Nephron (organoid): ENCODE measurements around the gene PCED1B.
"Not testable (repeated sequence)": the region's sequence is repeated elsewhere in the genome, so short reads cannot be mapped to it uniquely, and the experiment has no call there.

Experiments
- H3K27ac Mint-ChIP-seq, 3 experiments: 2 replicates each; pipeline ENCODE4 v1.8.0; 2020; ENCODE audit warnings: mixed read lengths in 3 of 3, mild to moderate bottlenecking in 2 of 3, moderate library complexity in 1 of 3
- H3K27me3 Mint-ChIP-seq: 2 replicates; pipeline ENCODE4 v1.8.0; 2021; ENCODE audit warnings: low read depth, mild to moderate bottlenecking, moderate library complexity, mixed read lengths
- H3K36me3 Mint-ChIP-seq: 2 replicates; pipeline ENCODE4 v1.8.0; 2020; ENCODE audit warnings: low read depth, mixed read lengths
- H3K4me1 Mint-ChIP-seq: 2 replicates; pipeline ENCODE4 v1.8.0; 2020; ENCODE audit warnings: mixed read lengths
- H3K4me3 Mint-ChIP-seq, 3 experiments: 2 replicates each; pipeline ENCODE4 v1.8.0; 2020; ENCODE audit warnings: mild to moderate bottlenecking in 3 of 3, mixed read lengths in 3 of 3, moderate library complexity in 2 of 3
- H3K9me3 Mint-ChIP-seq: 2 replicates; pipeline ENCODE4 v1.8.0; 2020; ENCODE audit warnings: mixed read lengths
- TF ChIP-seq, protein P1 (sequence below), 3 experiments: fragments of 200-600 bp; sonication (generic); IDR thresholded peaks; one replicate each; pipeline ENCODE4 v1.5.0; 2021; ENCODE audit warnings: antibody characterized with exemption in 3 of 3; ENCODE audit not compliant: unreplicated experiment in 3 of 3

Gene PCED1B

DNA sequence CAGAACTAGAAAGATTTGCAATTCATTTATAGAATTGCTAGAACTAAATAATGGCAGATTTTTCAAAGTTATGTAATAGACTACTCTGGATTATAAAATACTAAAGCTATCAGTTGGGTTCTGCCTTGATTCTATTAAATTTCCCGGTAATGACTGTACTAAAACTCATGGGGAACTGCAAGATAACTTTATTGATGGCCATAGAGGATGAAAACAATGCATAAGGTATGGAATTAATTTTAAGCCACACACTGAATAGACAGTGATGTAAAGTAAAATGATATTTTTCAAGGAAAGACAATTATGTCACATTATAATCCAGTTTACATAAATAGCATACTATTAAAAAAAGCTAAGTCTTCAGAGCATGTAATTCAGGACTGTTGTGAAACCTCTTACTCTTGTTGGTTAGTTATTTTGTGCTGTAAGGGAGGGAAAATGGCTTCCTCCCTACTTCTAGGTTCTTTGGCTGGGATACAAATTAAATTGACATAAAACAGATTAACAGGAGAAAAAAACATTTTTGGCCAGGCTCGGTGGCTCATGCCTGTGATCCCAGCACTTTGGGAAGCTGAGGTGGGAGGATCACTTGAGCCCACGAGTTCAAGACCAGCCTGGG is 134.7 kb downstream of the PCED1B start:
- Mint-ChIP-seq H3K27me3 (no peaks in the 10 kb centered on the region), H3K36me3 (no peaks in the 10 kb centered on the region), H3K27ac (peak overlapping the region in 1 of 3 experiments; percentile 39), H3K4me1 (peaks cover 10% of the 10 kb centered on the region), H3K9me3 (no peaks in the 10 kb centered on the region), H3K4me3 (no peak overlapping the region)
- TF ChIP-seq, protein P1, sequence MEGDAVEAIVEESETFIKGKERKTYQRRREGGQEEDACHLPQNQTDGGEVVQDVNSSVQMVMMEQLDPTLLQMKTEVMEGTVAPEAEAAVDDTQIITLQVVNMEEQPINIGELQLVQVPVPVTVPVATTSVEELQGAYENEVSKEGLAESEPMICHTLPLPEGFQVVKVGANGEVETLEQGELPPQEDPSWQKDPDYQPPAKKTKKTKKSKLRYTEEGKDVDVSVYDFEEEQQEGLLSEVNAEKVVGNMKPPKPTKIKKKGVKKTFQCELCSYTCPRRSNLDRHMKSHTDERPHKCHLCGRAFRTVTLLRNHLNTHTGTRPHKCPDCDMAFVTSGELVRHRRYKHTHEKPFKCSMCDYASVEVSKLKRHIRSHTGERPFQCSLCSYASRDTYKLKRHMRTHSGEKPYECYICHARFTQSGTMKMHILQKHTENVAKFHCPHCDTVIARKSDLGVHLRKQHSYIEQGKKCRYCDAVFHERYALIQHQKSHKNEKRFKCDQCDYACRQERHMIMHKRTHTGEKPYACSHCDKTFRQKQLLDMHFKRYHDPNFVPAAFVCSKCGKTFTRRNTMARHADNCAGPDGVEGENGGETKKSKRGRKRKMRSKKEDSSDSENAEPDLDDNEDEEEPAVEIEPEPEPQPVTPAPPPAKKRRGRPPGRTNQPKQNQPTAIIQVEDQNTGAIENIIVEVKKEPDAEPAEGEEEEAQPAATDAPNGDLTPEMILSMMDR (IDR thresholded peaks at IDR 0.05; ENCODE audit: unreplicated experiment in 3 of 3): no peak

DNA sequence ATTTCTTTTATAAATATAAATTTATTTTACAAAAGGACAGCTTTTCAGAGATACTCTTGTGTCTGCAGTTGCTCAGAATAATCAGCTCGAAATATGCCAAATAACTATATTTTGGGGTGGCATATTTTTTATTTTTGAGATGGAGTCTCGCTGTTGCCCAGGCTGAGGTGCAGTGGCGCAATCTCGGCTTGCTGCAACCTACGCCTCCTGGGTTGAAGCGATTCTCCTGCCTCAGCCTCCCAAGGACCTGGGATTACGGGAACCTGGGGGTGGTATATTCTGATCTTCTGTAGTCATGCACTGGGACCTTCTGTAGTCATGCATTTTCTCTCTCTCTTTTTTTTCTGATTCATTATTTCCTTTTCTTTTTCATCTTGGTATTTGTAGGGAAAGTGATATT is 135.3 kb downstream of the PCED1B start:
- H3K36me3 Mint-ChIP-seq: no peaks in the 10 kb centered on the region
- no peaks in the 10 kb centered on the region for H3K9me3 Mint-ChIP-seq
- H3K27me3 Mint-ChIP-seq: no peaks in the 10 kb centered on the region
- peaks cover 10% of the 10 kb centered on the region for H3K4me1 Mint-ChIP-seq
- H3K27ac Mint-ChIP-seq: no peak overlapping the region
- TF ChIP-seq, protein P1 (IDR thresholded peaks at IDR 0.05; ENCODE audit: unreplicated experiment in 3 of 3): no peak
- H3K4me3 Mint-ChIP-seq: no peak overlapping the region

DNA sequence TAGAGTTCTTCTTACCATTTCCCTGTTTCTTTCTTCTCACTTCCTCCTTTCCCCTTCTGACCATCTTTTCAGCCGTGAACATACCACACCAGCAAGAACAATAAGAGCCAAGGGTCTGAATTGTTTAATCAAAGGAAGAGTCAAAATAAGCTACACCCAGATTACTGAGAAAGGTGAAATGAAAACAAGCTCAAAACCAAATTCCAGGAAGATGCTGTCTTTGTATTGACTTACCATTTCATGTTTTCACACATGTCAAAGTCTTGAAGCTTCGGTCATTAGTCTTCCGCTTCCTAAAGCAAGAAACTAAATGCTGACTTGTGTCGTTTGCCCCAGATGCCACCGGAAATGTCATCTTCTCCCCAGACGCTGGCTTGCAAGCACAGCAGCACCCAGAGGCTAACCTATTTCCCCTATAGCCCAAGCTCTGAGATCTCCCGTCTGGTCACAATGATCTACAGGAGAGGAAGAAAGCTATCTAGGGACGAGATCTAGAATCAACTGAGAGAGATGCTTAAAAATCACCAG is 136.8 kb downstream of the PCED1B start:
- TF ChIP-seq, protein P1 (IDR thresholded peaks at IDR 0.05; ENCODE audit: unreplicated experiment in 3 of 3): no peak
- Mint-ChIP-seq H3K27me3 (no peaks in the 10 kb centered on the region), H3K9me3 (no peaks in the 10 kb centered on the region), H3K27ac (no peak overlapping the region), H3K4me1 (peaks cover 10% of the 10 kb centered on the region), H3K36me3 (no peaks in the 10 kb centered on the region), H3K4me3 (no peak overlapping the region)

DNA sequence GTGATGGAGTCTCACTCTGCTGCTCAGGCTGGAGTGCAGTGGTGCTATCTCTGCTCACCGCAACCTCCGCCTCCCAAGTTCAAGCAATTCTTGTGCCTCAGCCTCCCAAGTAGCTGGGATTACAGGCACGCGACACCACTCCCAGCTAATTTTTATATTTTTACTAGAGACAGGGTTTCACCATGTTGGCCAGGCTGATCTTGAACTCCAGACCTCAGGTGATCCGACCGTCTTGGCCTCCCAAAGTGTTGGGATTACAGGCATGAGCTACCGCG is 138.1 kb downstream of the PCED1B start:
- not testable (repeated sequence) for H3K36me3 Mint-ChIP-seq, H3K27ac Mint-ChIP-seq, H3K27me3 Mint-ChIP-seq, H3K9me3 Mint-ChIP-seq, H3K4me3 Mint-ChIP-seq
- peaks cover 16% of the 10 kb centered on the region for H3K4me1 Mint-ChIP-seq

DNA sequence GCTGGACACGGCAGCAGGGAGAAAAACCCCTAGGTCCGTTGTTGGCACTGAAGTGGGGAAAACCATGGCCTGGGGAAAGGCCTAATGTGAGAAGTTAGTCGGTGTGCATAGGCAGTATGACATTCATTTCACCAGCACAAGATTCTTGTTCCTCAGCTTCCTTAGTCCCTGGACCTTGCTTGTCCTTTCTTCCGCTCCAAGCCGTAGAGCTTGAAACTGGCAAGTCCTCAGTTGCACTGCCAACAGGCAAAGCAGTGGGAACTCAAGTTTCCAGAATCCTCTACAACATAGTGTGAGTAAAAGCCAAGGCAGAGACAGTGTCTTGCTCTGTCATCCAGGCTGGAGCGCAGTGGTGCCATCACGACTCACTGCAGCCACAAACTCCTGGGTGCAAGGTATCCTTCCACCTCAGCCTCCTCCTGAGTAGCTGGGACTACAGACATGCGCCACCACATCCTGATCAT is 138.8 kb downstream of the PCED1B start:
- Mint-ChIP-seq H3K4me3 (no peak overlapping the region), H3K4me1 (peaks cover 22% of the 10 kb centered on the region), H3K27ac (no peak overlapping the region), H3K9me3 (no peaks in the 10 kb centered on the region), H3K36me3 (no peaks in the 10 kb centered on the region), H3K27me3 (no peaks in the 10 kb centered on the region)
- TF ChIP-seq, protein P1 (IDR thresholded peaks at IDR 0.05; ENCODE audit: unreplicated experiment in 3 of 3): no peak

DNA sequence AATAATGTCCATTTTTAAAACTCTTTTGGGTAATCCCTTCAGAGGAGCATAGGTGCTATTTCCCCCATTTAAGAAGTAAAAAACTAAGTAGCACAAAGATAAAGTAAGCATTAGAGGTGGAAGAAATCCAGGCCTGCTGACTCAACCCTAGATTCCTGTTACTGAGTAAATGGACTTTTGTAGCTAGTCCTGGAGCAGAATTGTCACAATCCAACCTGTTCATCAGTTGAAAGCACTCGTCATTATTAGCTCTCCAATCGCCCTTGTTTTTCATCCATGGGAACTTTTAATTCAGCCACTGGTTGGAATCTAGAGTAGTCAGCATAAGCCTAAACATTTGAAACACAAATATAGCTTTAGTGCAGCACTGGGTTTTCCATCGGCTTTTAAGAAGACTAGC is 139.8 kb downstream of the PCED1B start:
- Mint-ChIP-seq H3K27me3 (no peaks in the 10 kb centered on the region), H3K27ac (peak overlapping the region in 1 of 3 experiments; percentile 33), H3K4me1 (peaks cover 22% of the 10 kb centered on the region), H3K4me3 (no peak overlapping the region), H3K9me3 (no peaks in the 10 kb centered on the region), H3K36me3 (no peaks in the 10 kb centered on the region)
- TF ChIP-seq, protein P1 (IDR thresholded peaks at IDR 0.05; ENCODE audit: unreplicated experiment in 3 of 3): no peak
